ENCODE data around the gene TGFBR1. TPM values are rescaled to one million over a fixed set of nuclear protein-coding genes. Genes with fewer than 3 reads are reported as not detected.

Gene TGFBR1
- polyA plus RNA-seq, 1 donor from 2014 or later, result 78.0 TPM

DNA sequence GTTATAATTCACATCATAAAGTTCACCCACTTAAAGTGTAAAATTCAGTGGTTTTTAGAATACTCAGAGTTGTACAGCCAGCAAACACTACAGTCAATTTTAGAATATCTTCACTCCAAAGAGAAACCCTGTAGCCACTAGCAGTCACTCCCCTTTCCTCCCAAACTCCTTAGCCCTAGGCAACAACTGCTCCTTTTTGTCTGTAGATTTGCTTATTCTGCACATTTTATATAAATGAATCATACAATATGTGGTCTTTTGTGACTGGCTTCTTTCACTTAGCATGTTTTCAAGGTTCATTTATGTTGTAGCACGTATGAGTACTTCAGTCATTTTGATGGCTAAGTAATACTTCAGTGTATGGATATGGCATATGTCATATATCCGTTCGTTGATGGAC is 38.7 kb downstream of the TGFBR1 start:
- H3K4me3 ChIP-seq (ENCODE audit: low read length), result no peak overlapping the region
- H3K9me2 ChIP-seq (ENCODE audit: insufficient read depth, low read length), result no peaks in the 10 kb centered on the region
- H3K79me2 ChIP-seq (replicated peaks; ENCODE audit: insufficient read depth, low read length), result no peaks in the 10 kb centered on the region
- no peaks in the 10 kb centered on the region for H3F3A ChIP-seq (ENCODE audit: insufficient read depth, low read length, poor library complexity, severe bottlenecking)
- TF ChIP-seq, protein P1, sequence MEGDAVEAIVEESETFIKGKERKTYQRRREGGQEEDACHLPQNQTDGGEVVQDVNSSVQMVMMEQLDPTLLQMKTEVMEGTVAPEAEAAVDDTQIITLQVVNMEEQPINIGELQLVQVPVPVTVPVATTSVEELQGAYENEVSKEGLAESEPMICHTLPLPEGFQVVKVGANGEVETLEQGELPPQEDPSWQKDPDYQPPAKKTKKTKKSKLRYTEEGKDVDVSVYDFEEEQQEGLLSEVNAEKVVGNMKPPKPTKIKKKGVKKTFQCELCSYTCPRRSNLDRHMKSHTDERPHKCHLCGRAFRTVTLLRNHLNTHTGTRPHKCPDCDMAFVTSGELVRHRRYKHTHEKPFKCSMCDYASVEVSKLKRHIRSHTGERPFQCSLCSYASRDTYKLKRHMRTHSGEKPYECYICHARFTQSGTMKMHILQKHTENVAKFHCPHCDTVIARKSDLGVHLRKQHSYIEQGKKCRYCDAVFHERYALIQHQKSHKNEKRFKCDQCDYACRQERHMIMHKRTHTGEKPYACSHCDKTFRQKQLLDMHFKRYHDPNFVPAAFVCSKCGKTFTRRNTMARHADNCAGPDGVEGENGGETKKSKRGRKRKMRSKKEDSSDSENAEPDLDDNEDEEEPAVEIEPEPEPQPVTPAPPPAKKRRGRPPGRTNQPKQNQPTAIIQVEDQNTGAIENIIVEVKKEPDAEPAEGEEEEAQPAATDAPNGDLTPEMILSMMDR (IDR thresholded peaks at IDR 0.05; ENCODE audit: poor library complexity, severe bottlenecking), result no peak
- TF ChIP-seq EP300 (conservative IDR thresholded peaks at IDR 0.05; ENCODE audit: poor library complexity, severe bottlenecking), result no peak
- no peaks in the 10 kb centered on the region for H3K9me3 ChIP-seq (ENCODE audit: low read length)
- no peak overlapping the region for H2AFZ ChIP-seq (ENCODE audit: low read depth, low read length)
- no peak overlapping the region for H3K27ac ChIP-seq (ENCODE audit: low read length)
- H3K9ac ChIP-seq (ENCODE audit: low read length), result no peak overlapping the region
- H3K27me3 ChIP-seq (ENCODE audit: insufficient read depth, low read depth, low read length), result no peaks in the 10 kb centered on the region
- no peak overlapping the region for H3K4me2 ChIP-seq (ENCODE audit: low read length)
- H3K36me3 ChIP-seq (ENCODE audit: insufficient read depth, low read length), result peaks cover 8% of the 10 kb centered on the region
- no peaks in the 10 kb centered on the region for H4K20me1 ChIP-seq (ENCODE audit: insufficient read depth)

DNA sequence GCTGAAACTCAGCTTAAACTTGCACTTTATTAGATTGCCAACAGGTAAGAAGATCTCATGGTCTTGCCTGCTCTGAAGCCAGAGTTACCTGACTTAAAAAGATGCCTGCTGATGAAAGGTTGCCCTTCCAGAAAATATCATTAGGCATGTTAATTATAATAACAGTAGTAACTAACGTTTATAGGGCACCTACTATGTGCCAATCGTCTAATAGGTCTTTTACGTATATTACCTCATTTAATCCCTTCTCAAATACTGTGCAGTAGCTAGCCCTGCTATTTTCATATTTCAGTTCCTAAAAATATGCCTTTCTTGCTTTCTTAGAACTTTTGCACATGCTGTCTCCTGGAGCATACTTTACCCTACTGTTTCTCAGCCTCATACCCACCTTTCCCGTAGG is 40.1 kb downstream of the TGFBR1 start:
- Histone ChIP-seq H3K4me3 (ENCODE audit: low read length) (no peak overlapping the region), H3K9me2 (ENCODE audit: insufficient read depth, low read length) (no peaks in the 10 kb centered on the region), H3K4me2 (ENCODE audit: low read length) (no peak overlapping the region), H2AFZ (ENCODE audit: low read depth, low read length) (no peak overlapping the region), H3K9me3 (ENCODE audit: low read length) (no peaks in the 10 kb centered on the region), H3K36me3 (ENCODE audit: insufficient read depth, low read length) (peaks cover 4% of the 10 kb centered on the region), H3K9ac (ENCODE audit: low read length) (no peak overlapping the region), H3K79me2 (replicated peaks; ENCODE audit: insufficient read depth, low read length) (no peaks in the 10 kb centered on the region), H3K27me3 (ENCODE audit: insufficient read depth, low read depth, low read length) (no peaks in the 10 kb centered on the region), H3F3A (ENCODE audit: insufficient read depth, low read length, poor library complexity, severe bottlenecking) (no peaks in the 10 kb centered on the region), H3K27ac (ENCODE audit: low read length) (no peak overlapping the region), H4K20me1 (ENCODE audit: insufficient read depth) (no peaks in the 10 kb centered on the region)
- no peak for TF ChIP-seq POLR2AphosphoS5 (IDR thresholded peaks at IDR 0.05)
- TF ChIP-seq, protein P1 (IDR thresholded peaks at IDR 0.05; ENCODE audit: poor library complexity, severe bottlenecking), result no peak

DNA sequence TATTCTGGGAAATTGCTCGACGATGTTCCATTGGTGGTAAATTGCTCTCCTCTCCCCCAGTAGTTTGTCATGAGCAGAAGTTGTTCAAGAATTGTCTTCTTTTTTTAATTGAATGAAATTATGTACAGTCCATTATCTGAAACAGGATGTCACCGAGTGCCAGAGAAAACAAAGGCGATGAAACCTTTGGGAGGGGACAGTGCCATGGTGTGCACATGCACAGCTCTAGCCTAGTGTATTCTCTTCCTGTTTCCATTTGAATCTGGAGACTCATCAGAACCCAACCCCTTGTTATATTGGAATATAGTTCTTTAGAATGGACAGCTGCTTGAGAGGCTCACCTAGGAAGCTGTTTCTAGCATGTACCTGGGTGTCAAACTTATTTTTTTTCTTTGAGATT is 41.7 kb downstream of the TGFBR1 start:
- Histone ChIP-seq H4K20me1 (ENCODE audit: insufficient read depth) (no peaks in the 10 kb centered on the region), H2AFZ (ENCODE audit: low read depth, low read length) (no peak overlapping the region), H3K4me3 (ENCODE audit: low read length) (no peak overlapping the region), H3K27me3 (ENCODE audit: insufficient read depth, low read depth, low read length) (no peaks in the 10 kb centered on the region), H3K4me2 (ENCODE audit: low read length) (no peak overlapping the region), H3K9me3 (ENCODE audit: low read length) (no peaks in the 10 kb centered on the region), H3K36me3 (ENCODE audit: insufficient read depth, low read length) (peaks cover 4% of the 10 kb centered on the region), H3K9ac (ENCODE audit: low read length) (no peak overlapping the region), H3F3A (ENCODE audit: insufficient read depth, low read length, poor library complexity, severe bottlenecking) (no peaks in the 10 kb centered on the region), H3K79me2 (replicated peaks; ENCODE audit: insufficient read depth, low read length) (no peaks in the 10 kb centered on the region), H3K27ac (ENCODE audit: low read length) (no peak overlapping the region), H3K9me2 (ENCODE audit: insufficient read depth, low read length) (no peaks in the 10 kb centered on the region)
- TF ChIP-seq EP300 (conservative IDR thresholded peaks at IDR 0.05; ENCODE audit: poor library complexity, severe bottlenecking) (no peak), REST (IDR thresholded peaks at IDR 0.05; ENCODE audit: borderline replicate concordance) (no peak), MXI1 (conservative IDR thresholded peaks at IDR 0.05; ENCODE audit: poor library complexity, severe bottlenecking) (no peak), POLR2AphosphoS5 (IDR thresholded peaks at IDR 0.05) (no peak), SMC3 (conservative IDR thresholded peaks at IDR 0.05; ENCODE audit: poor library complexity) (no peak), EZH2 (IDR thresholded peaks at IDR 0.05; ENCODE audit: borderline replicate concordance, insufficient read depth, low read length, poor library complexity, severe bottlenecking) (no peak), RAD21 (conservative IDR thresholded peaks at IDR 0.05) (no peak), TAF1 (IDR thresholded peaks at IDR 0.05; ENCODE audit: low read depth) (no peak)
- TF ChIP-seq, protein P1 (IDR thresholded peaks at IDR 0.05; ENCODE audit: poor library complexity, severe bottlenecking), result no peak

Data from neural cell (in vitro differentiated cells).